CD4-positive, alpha-beta T cell treated with Interleukin-4 for 4 hours (primary cell): ENCODE results near the gene ANOS1.

Experiments used
- DNase-seq: peaks from one replicate; pipeline ENCODE4 v3.0.0-alpha.2; 2020

Gene ANOS1

DNA sequence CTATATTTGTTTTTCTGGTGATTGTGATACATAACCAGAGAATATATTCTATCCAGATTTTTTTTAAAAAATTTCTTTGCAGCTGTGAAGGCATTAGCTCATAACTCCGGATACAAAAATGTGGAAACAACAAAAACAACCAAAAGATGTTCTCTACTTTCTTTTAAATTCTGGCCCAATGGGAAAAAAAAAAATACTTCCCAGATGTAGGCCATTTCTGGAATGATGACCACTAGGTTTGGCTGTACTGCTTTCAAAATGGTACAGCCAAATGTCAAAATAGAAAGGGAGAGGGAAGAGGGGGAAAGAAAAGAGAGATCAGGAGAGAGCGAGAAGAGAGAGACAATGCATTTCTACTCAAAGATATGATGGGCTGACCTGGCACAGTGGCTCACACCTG lies 14.6 kb downstream of the ANOS1 start:
- DNase-seq, result no peak

DNA sequence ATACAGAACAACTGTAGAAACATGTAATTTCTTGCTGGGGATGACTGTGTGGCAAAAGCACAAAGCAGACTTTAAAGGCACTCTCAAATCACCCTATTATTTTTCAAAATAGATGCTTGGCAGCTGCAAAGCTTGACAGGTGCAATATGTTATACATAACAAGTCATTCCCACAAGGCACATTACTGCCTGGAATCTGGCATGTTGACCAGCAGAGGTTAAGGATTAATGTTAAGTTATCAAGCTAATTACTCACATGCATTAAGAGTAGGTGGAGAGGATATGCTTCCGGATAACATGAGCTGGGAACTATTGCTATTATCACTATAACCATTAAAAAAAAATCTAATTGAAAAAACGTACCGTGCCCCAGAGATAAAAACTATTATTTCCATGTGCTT lies 17.8 kb downstream of the ANOS1 start:
- no peak for DNase-seq

DNA sequence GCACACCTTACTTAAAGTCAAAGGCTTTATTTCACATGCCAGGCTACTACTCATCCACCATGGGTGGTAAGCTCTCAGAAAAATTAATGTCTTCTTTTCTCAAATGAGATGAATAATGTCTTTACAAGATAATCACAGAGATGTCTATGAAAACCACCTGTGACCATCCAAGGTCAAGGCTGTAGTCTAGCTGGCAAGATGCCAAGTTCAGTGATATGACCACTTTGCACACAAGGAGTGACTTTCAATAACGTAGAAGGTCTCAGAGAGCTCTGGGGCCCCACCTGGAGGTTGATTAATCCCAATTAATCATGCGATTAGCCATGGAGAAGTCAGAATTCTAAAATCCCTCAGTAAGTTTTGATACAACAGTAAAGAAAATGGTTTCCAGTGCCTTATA lies 20.5 kb downstream of the ANOS1 start:
- no peak for DNase-seq

DNA sequence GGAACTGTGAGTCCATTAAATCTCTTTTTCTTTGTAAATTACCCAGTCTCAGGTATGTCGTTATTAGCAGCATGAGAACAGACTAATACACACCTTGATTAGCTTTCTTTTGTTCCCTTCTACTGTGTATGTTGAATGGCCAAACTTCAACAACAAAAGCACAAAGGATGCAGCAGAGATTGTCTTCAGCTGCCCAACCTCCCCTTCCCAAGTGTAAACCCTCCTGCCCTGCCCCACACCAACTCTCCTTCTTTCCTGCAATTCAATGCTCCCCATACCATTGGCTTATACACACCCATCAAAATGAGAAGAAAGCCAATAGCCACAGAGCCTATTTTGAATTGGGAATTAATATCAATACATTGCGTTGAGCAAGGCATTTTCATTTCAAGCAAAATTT lies 27.8 kb downstream of the ANOS1 start:
- DNase-seq, result no peak

DNA sequence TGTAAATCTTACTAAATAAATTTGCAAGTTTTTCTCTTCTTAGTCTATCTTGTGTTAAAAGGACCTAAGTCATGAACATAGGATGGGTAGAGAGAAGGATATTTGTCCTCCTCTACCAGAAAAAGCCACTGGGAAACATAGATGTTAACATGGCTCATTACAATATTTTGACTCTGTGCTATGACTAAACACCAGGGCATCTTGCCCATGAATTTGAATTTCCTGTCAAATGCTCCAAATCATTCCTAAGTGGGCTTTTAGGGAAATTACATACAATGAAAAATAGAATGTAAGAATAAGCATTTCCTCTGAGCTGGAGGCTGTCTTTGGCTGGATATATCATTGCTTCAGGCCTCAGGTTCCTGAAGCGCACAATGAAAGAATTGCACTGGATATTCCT lies 39.1 kb downstream of the ANOS1 start:
- DNase-seq, result no peak

DNA sequence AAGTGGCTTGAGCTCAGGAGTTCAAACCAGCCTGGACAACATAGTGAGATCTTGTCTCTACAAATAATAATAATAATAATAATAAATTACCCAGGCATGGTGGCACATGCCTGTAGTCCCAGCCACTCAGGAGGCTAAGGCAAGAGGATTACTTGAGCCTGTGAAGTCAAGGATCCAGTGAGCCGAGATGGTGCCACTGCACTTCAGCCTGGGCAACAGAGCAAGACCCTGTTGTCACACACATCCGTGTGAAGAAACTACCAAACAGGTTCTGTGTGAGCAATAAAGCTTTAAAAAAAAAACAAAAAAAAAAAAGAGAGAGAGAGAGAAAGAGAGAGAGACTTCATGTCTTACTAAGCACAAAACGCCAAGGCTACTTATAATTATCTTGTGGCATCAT lies 42.5 kb downstream of the ANOS1 start:
- DNase-seq, result no peak

DNA sequence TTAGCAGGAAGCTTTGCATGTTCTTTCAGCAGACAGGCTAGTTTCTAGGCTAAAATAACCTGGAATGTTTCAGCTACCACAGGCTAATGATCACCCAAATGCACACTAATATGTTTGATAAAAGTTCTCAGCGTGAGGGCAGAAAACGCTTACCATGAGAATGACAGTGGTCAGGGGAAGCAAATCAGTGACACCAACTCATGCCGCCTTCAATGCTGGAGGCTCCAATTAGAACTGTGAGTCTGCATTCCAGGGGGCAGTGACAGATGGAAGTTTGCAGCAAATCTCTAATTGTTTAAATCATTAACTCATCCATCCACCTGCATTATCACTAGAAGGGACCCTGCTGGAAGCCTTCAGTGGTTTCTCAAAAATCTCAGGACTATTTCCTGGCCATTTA lies 43.2 kb downstream of the ANOS1 start:
- DNase-seq, result no peak

DNA sequence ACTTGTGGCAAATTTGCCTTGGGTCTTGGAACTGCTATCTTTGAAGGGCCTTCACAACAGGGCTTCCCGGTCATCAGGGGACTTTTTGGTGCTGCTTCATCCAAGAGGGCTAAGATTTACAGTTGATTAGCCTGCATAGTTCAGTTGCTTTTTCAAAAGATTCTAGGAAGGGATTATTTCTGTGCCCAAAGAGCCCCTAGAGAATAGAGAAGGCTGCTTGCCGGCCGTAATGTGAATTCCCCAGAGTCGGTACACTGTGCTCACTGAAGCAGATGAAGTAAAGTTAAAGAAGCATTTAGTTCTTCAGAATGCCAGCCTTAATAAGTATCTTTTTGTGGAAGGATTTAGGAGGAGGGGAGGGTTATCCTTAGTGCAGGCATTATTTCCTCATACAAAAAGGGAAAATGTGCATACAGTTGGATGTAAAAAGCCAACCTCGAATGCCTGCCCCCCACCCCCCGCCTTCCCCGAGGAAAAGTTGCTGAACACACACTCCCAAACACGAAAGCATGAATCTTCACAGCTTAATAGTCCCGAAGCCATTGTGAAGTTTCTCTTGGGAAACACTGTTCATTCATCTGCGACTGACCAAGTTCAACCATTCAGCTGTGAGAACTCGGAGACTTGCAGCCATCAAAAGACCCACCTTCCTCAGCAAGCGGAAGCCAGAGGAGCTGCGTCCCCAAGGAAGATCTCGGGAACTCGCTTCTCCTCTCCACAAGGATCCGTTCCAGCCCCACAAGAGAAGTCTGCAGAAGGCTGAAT lies 47.6 kb downstream of the ANOS1 start:
- DNase-seq, result no peak

DNA sequence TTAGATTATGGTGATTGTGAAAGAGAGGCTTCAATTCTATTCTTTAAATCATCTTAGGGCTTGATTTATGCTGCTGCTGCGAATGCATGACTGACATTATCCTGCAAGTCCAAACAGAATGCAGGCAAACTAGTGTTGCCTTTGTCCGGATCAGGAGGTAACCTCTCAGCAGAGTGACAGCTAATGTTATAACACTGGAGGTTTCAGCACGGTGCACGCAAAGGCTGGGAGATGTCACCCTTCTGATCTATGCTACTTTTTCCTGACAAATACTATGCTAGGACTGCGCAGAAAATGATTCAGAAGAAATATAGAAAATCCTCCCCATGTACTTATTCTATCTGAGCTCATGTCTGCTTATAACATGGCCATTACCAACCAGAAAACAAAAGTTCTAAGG lies 48.2 kb downstream of the ANOS1 start:
- no peak for DNase-seq

DNA sequence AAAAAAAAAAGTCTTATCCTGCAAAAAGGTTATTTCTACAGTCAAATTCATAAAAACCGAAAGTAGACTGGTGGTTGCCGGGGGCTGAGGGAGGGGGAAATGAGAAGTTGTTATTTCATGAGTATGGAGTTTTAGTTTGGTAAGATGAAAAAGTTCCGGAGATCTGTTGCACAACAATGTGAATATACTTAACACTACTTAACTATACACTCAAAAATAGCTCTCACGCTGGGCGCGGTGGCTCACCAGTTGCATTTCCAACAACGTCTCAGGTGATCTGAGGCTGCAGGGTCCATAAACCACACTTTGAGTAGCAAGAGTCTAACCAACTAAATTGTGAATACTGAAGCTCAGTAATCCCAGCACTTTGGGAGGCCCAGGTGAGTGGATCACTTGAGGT lies 52.4 kb downstream of the ANOS1 start:
- no peak for DNase-seq

DNA sequence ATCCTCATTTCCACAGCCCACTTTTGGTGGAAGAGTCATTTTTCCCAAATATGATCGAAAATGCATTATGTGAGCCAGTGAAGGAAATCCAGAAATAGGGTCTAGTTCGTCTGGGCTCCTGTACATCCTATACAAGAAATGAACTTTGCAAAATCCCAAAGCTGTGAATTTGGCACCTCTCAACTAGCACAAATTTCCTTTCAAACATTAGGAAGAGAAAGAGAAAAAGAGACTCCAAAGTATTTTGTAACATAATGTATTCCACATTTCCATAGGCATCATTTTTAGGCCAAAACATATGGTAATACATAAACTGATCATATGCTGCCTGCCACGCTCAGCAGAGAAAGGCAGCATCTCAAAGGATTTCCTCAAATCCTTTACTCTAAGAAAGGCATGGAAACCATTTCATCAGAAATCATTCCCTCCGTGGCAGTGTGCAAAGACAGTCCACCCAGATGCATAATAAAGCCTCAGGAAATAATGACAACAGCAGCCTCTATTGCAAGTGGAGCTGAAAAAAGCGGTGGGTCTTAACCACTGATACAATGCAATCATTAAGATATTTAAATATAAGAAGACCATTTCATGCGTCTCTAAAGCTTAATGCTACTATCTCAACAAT lies 56.8 kb downstream of the ANOS1 start:
- DNase-seq, result no peak

DNA sequence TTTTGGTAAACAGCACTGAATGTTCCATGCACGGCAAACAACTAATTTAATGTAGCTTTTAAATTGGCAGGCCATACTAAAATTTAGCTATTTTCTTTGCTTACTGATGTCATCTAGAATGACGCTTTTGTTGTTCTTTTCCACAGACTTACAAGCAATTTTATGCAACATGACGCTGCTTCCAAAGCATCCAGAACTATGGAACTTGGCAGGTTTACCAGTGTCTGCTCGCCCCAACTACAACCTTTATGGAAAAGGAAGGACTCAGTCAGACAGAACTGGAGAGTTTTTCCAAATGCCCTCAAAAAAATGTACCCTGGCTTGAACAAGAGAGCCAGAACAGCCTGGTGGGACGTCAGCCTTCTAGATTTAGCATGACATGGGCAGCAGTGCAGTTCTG lies 58.7 kb downstream of the ANOS1 start:
- DNase-seq, result no peak

DNA sequence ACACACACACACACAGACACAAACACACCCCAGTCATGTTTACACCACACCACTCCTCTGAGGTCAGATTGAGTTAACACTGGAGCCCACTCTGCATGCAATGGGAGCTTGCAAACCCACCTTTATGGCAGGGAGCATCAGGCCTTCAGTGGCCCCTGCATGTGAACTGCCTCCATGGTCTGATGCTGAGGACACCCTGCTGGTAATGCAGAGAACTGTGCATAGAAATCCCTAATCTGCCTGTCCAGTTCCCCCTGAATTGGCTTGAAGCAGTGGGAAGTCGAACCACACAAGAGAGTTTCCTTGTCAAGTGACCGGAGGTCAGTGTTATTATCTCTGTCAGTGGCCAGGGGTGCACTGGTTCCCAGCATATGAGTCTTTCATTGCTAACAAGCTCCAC lies 59.8 kb downstream of the ANOS1 start:
- DNase-seq, result no peak

DNA sequence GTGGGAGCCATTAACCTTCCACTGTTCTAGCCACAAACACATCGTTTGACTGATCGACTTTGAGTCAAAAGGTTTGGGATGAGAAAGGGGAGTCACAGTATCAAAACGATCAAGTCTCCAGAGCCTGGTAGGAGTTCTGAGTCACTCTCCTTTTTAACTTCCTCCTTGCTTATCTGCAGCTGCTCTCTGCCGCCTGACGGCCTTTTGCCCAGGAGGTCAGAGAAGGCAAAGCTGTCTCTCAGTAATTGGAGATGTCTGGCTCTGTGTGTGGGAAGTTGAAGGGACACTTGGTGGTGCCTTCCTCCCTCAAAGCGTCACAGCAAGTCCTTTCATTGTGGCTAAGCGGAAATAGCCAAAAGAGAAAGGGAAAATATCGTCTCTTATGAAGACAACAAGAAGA lies 63.1 kb downstream of the ANOS1 start:
- DNase-seq, result no peak

DNA sequence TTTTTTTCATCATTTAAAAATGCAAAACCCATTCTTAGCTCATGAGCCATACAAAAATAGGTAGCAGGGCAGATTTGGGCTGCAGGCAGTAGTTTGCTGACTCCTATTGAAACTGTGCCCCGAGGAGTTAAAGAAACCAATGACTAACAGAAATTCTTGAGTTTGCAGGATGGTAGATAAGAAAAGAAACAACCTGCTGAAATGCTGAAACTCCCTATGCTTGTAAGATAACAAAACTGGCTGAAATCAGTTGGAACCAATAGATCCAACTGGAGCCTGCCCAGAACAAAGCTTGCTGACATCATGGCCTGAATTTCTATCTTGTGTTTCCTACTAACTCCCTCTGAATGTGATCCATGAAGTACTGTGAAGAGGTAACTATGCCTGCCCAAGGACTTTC lies 68.6 kb downstream of the ANOS1 start:
- DNase-seq, result no peak

DNA sequence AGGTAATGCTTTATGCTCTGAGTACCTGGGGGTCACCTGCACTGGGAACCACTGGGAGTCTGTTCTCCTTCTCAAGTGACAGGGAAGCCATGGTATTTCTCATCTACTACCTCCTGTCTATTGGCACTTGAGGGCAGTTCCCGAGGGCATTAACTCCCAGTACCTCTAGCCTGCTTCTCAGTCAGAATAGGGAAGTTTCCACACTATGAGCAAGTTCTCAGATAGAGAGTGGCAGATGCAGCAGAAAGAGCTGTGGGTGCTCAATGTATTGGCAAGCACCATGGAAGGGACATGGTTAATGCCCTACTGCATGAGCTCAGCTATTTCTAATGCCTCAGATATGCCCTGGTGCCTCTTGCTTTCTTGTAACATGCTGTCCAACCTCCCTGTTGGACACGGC lies 74.1 kb downstream of the ANOS1 start:
- no peak for DNase-seq

DNA sequence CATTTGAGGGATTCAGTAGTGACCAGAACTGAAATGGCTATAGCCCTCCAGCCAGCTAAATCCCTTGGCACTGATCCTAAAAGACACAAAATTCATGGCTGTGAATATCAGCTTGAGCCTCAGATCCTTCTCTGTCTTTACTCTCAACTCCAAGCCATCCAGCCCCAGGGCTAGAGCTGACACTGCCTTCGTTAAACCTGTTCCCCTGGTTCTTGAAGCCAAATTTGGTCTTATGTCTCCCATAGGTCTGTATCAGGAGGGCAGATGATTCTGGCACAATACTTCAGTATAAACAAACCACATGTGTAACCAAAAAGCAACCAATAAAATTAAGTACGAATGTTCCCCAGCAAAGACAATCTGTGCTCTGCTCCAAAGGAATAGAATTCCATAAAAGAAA lies 78.0 kb downstream of the ANOS1 start:
- no peak for DNase-seq

DNA sequence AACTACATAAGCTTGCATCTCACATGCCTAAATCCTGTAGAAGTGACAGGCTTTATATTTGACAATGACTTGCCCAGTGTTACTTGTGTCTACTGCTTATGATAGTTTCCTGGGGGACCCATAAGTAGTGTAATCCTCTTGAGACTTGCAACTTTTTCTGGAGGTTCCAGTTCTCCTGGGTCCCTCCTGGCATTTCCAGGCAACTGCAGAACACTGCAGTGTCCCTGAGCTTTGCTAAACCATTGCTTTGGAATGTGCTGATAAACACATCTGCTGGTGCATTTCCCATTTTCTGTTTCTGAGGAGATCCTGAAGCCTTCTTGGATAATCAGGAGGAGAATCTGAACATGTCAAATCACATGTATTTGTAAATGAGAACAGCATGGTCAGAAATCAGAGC lies 82.0 kb downstream of the ANOS1 start:
- DNase-seq, result no peak

DNA sequence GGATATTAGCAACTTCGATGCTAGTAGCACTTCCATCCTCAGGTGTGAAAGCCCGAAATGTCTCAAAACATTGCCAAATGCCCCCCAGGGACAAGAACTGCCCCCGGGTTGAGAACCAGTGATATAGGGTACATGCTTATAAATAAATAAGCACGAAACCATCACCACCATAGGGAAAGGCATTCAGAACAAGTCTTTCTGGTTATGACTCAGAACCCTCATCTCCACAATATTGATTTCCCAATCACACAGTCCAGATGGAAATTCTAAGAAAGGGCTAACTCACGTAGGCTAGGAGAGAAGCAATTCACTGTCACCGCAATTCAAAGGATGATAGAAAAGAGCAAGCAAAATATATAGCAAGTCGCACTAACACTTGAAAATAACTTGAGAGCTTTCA lies 84.8 kb downstream of the ANOS1 start:
- no peak for DNase-seq

DNA sequence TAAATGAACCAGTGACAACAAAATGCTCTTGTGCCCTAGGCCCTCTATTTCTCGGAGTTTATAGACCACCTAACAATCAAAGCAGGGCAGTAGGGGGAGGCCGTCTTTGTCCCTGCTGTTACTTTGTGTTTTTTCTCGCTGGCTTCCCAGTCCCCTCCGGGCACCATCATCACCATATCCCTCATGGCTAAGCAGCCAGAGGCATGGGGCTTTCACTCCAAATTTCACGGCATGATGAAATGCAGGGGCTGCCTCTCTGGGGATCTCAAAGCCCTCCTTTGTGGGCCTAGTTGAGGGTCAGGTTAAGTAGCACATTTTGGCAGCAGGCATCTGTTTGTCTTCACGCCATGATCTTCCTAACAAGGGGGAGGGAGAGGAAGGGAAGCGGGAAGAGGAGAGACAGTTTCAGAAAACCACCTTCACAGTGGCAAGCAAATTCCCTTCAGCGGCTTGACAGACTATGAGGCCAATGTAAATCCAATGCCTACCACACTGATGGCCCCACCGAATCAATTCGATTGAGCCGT lies 91.9 kb downstream of the ANOS1 start:
- DNase-seq, result no peak

DNA sequence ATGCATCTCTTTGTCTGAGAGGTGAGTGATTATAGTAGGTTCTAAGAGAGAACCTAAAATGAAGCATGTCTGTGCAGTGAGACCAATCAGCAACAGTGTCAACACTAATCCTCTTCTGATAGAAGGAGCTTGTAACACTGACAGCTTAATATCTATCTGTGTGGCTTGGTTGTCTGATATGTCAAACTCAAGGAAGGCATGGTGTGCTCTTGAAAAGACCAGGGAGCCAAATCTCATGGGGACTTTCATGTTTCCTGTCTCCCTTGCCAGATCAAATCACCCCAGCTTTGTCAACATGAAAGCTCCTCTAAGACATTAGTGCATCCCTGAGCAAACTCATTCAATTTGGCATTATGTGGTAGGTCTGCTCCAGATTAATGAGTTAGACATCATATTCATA lies 95.4 kb downstream of the ANOS1 start:
- no peak for DNase-seq

DNA sequence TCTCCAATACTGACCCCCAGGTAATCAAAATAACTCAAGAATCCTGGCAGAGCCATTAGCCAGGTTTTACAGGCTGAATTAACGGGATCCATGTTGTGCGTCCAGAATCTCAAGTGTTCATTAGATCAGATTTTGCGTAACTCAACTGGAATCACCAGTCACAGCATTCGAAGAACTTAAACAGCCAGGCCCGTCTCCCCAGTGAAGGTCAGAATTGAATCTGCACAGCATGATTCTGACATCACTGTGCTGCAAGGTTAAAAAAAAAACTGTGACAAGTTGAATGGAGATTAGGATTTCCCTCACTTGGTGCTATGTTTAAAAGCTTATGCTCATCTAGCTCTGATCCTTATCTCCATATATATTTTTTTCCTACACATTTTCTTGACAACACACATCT lies 96.1 kb downstream of the ANOS1 start:
- no peak for DNase-seq

DNA sequence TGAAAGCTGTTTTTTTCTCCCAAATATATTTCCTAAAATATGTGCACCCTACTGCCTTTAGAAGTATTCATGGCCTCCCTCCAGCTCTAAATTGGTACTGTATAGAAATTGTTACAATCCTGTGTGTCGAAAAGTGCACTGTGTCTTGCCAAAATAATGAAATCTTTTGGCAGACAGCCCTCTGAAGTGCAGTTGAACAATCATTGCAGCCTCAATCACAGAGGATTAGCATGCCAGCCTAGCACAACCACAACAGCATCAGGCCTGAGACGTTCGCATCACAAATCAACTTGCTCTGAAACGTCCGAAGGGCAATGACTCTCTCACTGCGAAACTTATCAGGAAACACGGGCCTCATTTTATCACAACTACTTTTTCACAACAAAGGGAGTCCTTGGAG lies 99.0 kb downstream of the ANOS1 start:
- DNase-seq, result no peak

DNA sequence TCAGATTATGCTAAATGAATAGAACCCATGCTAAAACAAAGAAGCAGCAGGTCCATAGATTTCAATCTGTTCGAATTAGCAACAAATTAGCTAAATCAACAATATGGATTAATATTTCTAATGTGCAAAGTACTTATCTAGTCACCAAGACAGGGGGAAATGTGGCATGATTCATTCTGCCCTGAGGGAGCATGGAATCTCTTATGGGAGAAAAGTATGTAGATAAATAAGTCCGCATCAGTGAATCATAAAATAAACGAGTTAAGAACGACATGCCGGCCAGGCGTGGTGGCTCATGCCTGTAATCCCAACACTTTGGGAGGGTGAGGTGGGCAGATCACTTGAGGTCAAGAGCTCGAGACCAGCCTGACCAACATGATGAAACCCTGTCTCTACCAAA lies 102.1 kb downstream of the ANOS1 start:
- DNase-seq, result no peak

DNA sequence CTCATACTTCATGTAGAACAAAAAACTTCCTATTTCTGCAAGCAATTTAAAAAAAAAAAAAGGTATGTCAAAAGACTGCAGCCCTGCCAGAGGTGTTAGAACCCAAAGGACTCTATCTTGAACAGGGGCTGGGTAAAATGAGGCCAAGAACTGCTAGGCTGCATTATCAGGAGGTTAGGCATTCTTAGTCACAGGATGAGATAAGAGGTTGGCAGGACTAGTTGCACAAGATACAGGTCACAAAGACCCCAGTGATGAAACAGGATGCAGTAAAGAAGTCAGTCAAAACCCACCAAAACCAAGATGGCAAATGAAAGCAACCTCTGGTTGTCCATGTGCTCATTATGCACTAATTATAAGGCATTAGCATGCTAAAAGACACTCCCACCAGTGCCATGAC lies 104.1 kb downstream of the ANOS1 start:
- no peak for DNase-seq
